DLD1 (cell line): Measurements from ENCODE around the gene MRAS.

ENCODE experiments used
- in situ Hi-C: cut with HindIII; loops from 2 replicates; pipeline ENCODE4 v1.10.0; 2017; ENCODE audit warnings: low sequenced_read_pairs

Gene MRAS

GRCh38 chr3:138338811-138339210 lies 9.6 kb upstream of the MRAS start:
- in situ Hi-C loops = no loop called here

GRCh38 chr3:138340511-138340910 lies 7.9 kb upstream of the MRAS start:
- in situ Hi-C loops = no loop called here

GRCh38 chr3:138344754-138345153 lies 3.6 kb upstream of the MRAS start:
- in situ Hi-C loops = no loop called here

- in situ Hi-C loops = no loop called here
Measured at GRCh38 chr3:138348754-138349739, 668 bp downstream of the MRAS start.

GRCh38 chr3:138349926-138350665 lies 1.7 kb downstream of the MRAS start:
- in situ Hi-C loops = no loop called here

GRCh38 chr3:138351151-138351550 lies 2.8 kb downstream of the MRAS start:
- in situ Hi-C loops = no loop called here

GRCh38 chr3:138351916-138352550 lies 3.7 kb downstream of the MRAS start:
- in situ Hi-C loops = no loop called here

- in situ Hi-C loops = no loop called here
Measured at GRCh38 chr3:138354376-138354775, 6.0 kb downstream of the MRAS start.

- in situ Hi-C loops = no loop called here
Measured at GRCh38 chr3:138355071-138355470, 6.7 kb downstream of the MRAS start.

GRCh38 chr3:138356730-138357405 lies 8.5 kb downstream of the MRAS start:
- in situ Hi-C loops = no loop called here

- in situ Hi-C loops = no loop called here
Measured at GRCh38 chr3:138359148-138359918, 11.0 kb downstream of the MRAS start.

- in situ Hi-C loops = no loop called here
Measured at GRCh38 chr3:138359919-138360868, 11.8 kb downstream of the MRAS start.

GRCh38 chr3:138360869-138361525 lies 12.6 kb downstream of the MRAS start:
- in situ Hi-C loops = no loop called here

- in situ Hi-C loops = no loop called here
Measured at GRCh38 chr3:138361561-138361971, 13.2 kb downstream of the MRAS start.

- in situ Hi-C loops = no loop called here
Measured at GRCh38 chr3:138362538-138362937, 14.2 kb downstream of the MRAS start.

GRCh38 chr3:138363322-138363721 lies 14.9 kb downstream of the MRAS start:
- in situ Hi-C loops = no loop called here

GRCh38 chr3:138364356-138365252 lies 16.2 kb downstream of the MRAS start:
- in situ Hi-C loops = no loop called here

GRCh38 chr3:138365253-138365555 lies 16.8 kb downstream of the MRAS start:
- in situ Hi-C loops = no loop called here
